IPS-11a (cell line): ENCODE results near the gene SLC25A23.

ENCODE experiments used
- H3K4me3 ChIP-seq: one replicate; pipeline ENCODE4 v1.5.1; 2013; ENCODE audit warnings: low read depth, low read length, control low read depth

The SLC25A23 gene

GRCh38 chr19:6481541-6482342 is 22.1 kb upstream of the SLC25A23 start, which contains the start of gene DENND1C:
TSS of gene DENND1C (minus strand) at chr19:6481787. CDS start at chr19:6481695, 92 bp downstream.
- H3K4me3 ChIP-seq: no peak within 1 kb of the TSS

GRCh38 chr19:6480848-6481415 is 21.3 kb upstream of the SLC25A23 start:
- no peak overlapping the region for H3K4me3 ChIP-seq

- H3K4me3 ChIP-seq: no peak overlapping the region
Measured at GRCh38 chr19:6479836-6480398, 20.3 kb upstream of the SLC25A23 start.

- no peak overlapping the region for H3K4me3 ChIP-seq
Measured at GRCh38 chr19:6478815-6479214, 19.2 kb upstream of the SLC25A23 start.

GRCh38 chr19:6476896-6477431 is 17.4 kb upstream of the SLC25A23 start:
- peak overlapping the region; percentile 42 for H3K4me3 ChIP-seq

- H3K4me3 ChIP-seq: peak overlapping the region; percentile 56
Measured at GRCh38 chr19:6476155-6476895, 16.7 kb upstream of the SLC25A23 start.

GRCh38 chr19:6475321-6476108 is 15.9 kb upstream of the SLC25A23 start:
- H3K4me3 ChIP-seq: peak overlapping the region; percentile 56

- H3K4me3 ChIP-seq: no peak overlapping the region
Measured at GRCh38 chr19:6473647-6474046, 14.1 kb upstream of the SLC25A23 start.

- H3K4me3 ChIP-seq: no peak overlapping the region
Measured at GRCh38 chr19:6472713-6473112, 13.1 kb upstream of the SLC25A23 start.

- no peak overlapping the region for H3K4me3 ChIP-seq
Measured at GRCh38 chr19:6471076-6471475, 11.5 kb upstream of the SLC25A23 start.

- no peak overlapping the region for H3K4me3 ChIP-seq
Measured at GRCh38 chr19:6470173-6470572, 10.6 kb upstream of the SLC25A23 start.

GRCh38 chr19:6467384-6467783 is 7.8 kb upstream of the SLC25A23 start:
- no peak overlapping the region for H3K4me3 ChIP-seq

GRCh38 chr19:6466526-6467248 is 7.1 kb upstream of the SLC25A23 start:
- H3K4me3 ChIP-seq: no peak overlapping the region

- no peak overlapping the region for H3K4me3 ChIP-seq
Measured at GRCh38 chr19:6465663-6466062, 6.1 kb upstream of the SLC25A23 start.

- H3K4me3 ChIP-seq: peak overlapping the region; percentile 76
Measured at GRCh38 chr19:6465006-6465405, 5.4 kb upstream of the SLC25A23 start.

- peak within 1 kb of the TSS; percentile 76 for H3K4me3 ChIP-seq
Measured at GRCh38 chr19:6464070-6464873, 4.7 kb upstream of the SLC25A23 start, which contains the start of gene CRB3. TSS of gene CRB3 (plus strand) at chr19:6464271. CDS start at chr19:6464702, 431 bp downstream.

- peak overlapping the region; percentile 72 for H3K4me3 ChIP-seq
Measured at GRCh38 chr19:6460099-6460884, 700 bp upstream of the SLC25A23 start.

- H3K4me3 ChIP-seq: peak overlapping the region; percentile 72
Measured at GRCh38 chr19:6458695-6459261, 814 bp downstream of the SLC25A23 start.
